ENCODE data around the gene CCDC120.

GRCh38 chrX:49106930-49107329 is 48.1 kb downstream of the CCDC120 start:
- TF ChIP-seq CTCF (IDR thresholded peaks at IDR 0.05) (peak in 5 of 6 experiments; percentile 19 to 55 (median 38)), POLR2A (IDR thresholded peaks at IDR 0.05) (no peak)
